Stimulated activated naive CD4-positive, alpha-beta T cell (primary cell): ENCODE data around the gene PUS10.
"Not testable (repeated sequence)": the region's sequence is repeated elsewhere in the genome, so short reads cannot be mapped to it uniquely, and the experiment has no call there.

Experiments
- DNase-seq, 6 experiments: peaks; one replicate each; lab custom pipeline; 2025; lab: John Stamatoyannopoulos, UW

Gene PUS10

GRCh38 chr2:60932954-60933353 is 85.1 kb downstream of the PUS10 start:
- DNase-seq: no peak

- DNase-seq: not testable (repeated sequence)
Observed at GRCh38 chr2:60932061-60932460, 86.0 kb downstream of the PUS10 start.

GRCh38 chr2:60926741-60927552 is 91.1 kb downstream of the PUS10 start:
- no peak for DNase-seq

- DNase-seq: no peak
Observed at GRCh38 chr2:60925994-60926740, 91.9 kb downstream of the PUS10 start.

GRCh38 chr2:60907329-60907728 is 110.7 kb downstream of the PUS10 start:
- no peak for DNase-seq

GRCh38 chr2:60906395-60906794 is 111.7 kb downstream of the PUS10 start:
- no peak for DNase-seq

- DNase-seq: not testable (repeated sequence)
Observed at GRCh38 chr2:60905867-60906266, 112.2 kb downstream of the PUS10 start.

- not testable (repeated sequence) for DNase-seq
Observed at GRCh38 chr2:60901296-60901695, 116.8 kb downstream of the PUS10 start.

- no peak for DNase-seq
Observed at GRCh38 chr2:60899892-60900249, 118.2 kb downstream of the PUS10 start.

GRCh38 chr2:60899230-60899891 is 118.7 kb downstream of the PUS10 start:
- no peak for DNase-seq

- no peak for DNase-seq
Observed at GRCh38 chr2:60898567-60898966, 119.5 kb downstream of the PUS10 start.
